Hepatocyte (in vitro differentiated cells): ENCODE results near the gene ULK1. TPM values are rescaled to one million over a fixed set of nuclear protein-coding genes. Genes with fewer than 3 reads are reported as not detected.

Experiments
- DNase-seq: peaks from one replicate; pipeline ENCODE4 v3.0.0-alpha.2; 2016; ENCODE audit warnings: low spot score
- H2AFZ ChIP-seq: fragments of 200-600 bp; sonication (generic); 2 replicates; pipeline ENCODE4 v1.6.0; 2016; ENCODE audit warnings: antibody characterized with exemption, mild to moderate bottlenecking
- H3K27ac ChIP-seq: fragments of 200-600 bp; sonication (generic); 2 replicates; pipeline ENCODE4 v1.5.1; 2016; ENCODE audit warnings: mild to moderate bottlenecking
- H3K27me3 ChIP-seq: fragments of 200-600 bp; sonication (generic); 2 replicates; pipeline ENCODE4 v1.6.1; 2016
- H3K36me3 ChIP-seq: fragments of 200-600 bp; sonication (generic); replicated peaks from 2 replicates; pipeline ENCODE4 v1.5.1; 2016; ENCODE audit warnings: low read depth; ENCODE audit not compliant: insufficient read depth
- H3K4me1 ChIP-seq: fragments of 200-600 bp; sonication (generic); 2 replicates; pipeline ENCODE4 v1.5.1; 2016; ENCODE audit warnings: mild to moderate bottlenecking, moderate library complexity; ENCODE audit not compliant: insufficient read depth
- H3K4me2 ChIP-seq: fragments of 200-600 bp; sonication (generic); 2 replicates; pipeline ENCODE4 v1.6.0; 2016
- H3K4me3 ChIP-seq: fragments of 200-600 bp; sonication (generic); 2 replicates; pipeline ENCODE4 v1.5.1; 2016; ENCODE audit warnings: mild to moderate bottlenecking
- H3K79me2 ChIP-seq: fragments of 200-600 bp; sonication (generic); 2 replicates; pipeline ENCODE4 v1.6.0; 2017; ENCODE audit warnings: mild to moderate bottlenecking
- H3K9me2 ChIP-seq: fragments of 200-600 bp; sonication (generic); replicated peaks from 2 replicates; pipeline ENCODE4 v1.6.0; 2017; ENCODE audit warnings: mild to moderate bottlenecking; ENCODE audit not compliant: insufficient read depth
- H3K9me3 ChIP-seq: fragments of 200-600 bp; sonication (generic); 2 replicates; pipeline ENCODE4 v1.5.1; 2016; ENCODE audit warnings: low read depth, mild to moderate bottlenecking
- H4K20me1 ChIP-seq: fragments of 200-600 bp; sonication (generic); 2 replicates; pipeline ENCODE4 v1.6.0; 2016; ENCODE audit warnings: mild to moderate bottlenecking; ENCODE audit not compliant: insufficient read depth, poor library complexity, severe bottlenecking
- CTCF ChIP-seq: fragments of 200-600 bp; sonication (generic); IDR thresholded peaks from 2 replicates; pipeline ENCODE4 v1.5.1; 2016; ENCODE audit warnings: antibody characterized with exemption, mild to moderate bottlenecking; ENCODE audit not compliant: poor library complexity
- EZH2 ChIP-seq: fragments of 200-600 bp; sonication (generic); IDR thresholded peaks from 2 replicates; pipeline ENCODE4 v1.6.1; 2016; ENCODE audit warnings: antibody characterized with exemption, mild to moderate bottlenecking, borderline replicate concordance
- EZH2phosphoT487 ChIP-seq: fragments of 200-600 bp; sonication (generic); IDR thresholded peaks from one replicate; pipeline ENCODE4 v1.6.1; 2018; ENCODE audit warnings: antibody characterized with exemption, mild to moderate bottlenecking, low read depth, moderate library complexity; ENCODE audit not compliant: unreplicated experiment, severe bottlenecking
- WGBS: methylation state at CpG from one replicate; pipeline ENCODE4 v1.1.6; 2016; ENCODE audit warnings: low lambda C conversion rate; ENCODE audit errors: missing lambda C conversion rate; 5-methylcytosine and 5-hydroxymethylcytosine counted together
- polyA plus RNA-seq: library from polyadenylated mRNA; unstranded; fragments of >200 nt; fragmentation: Nextera tagmentation; extraction: Ambion mirVana; gene quantifications from 2 replicates; pipeline ENCODE4 v1.2.1, GENCODE V29; 2016
- total RNA-seq: library from RNA; depleted of rRNA; stranded (reverse); fragments of >200 nt; gene quantifications from 2 replicates; pipeline ENCODE4 v1.2.3, GENCODE V29; 2014

Gene ULK1
- total and polyA plus RNA-seq, 2 experiments from 2014 or later = 9.4 to 11.0 TPM

GRCh38 chr12:131914179-131914702 is 19.8 kb downstream of the ULK1 start:
- no peak for DNase-seq
- H3K36me3 ChIP-seq = no peaks in the 10 kb centered on the region
- no peak overlapping the region for H3K27ac ChIP-seq
- H3K4me2 ChIP-seq = no peak overlapping the region
- H4K20me1 ChIP-seq = peaks cover 4% of the 10 kb centered on the region
- no peaks in the 10 kb centered on the region for H3K9me3 ChIP-seq
- whole genome bisulfite sequencing = 97% methylated on average over 14 of the region's 14 CpGs
- no peak overlapping the region for H2AFZ ChIP-seq
- no peaks in the 10 kb centered on the region for H3K4me1 ChIP-seq
- no peaks in the 10 kb centered on the region for H3K9me2 ChIP-seq
- no peaks in the 10 kb centered on the region for H3K27me3 ChIP-seq
- H3K4me3 ChIP-seq = no peak overlapping the region
- TF ChIP-seq EZH2 = no peak
- TF ChIP-seq EZH2phosphoT487 = no peak
- TF ChIP-seq CTCF = no peak
- H3K79me2 ChIP-seq = no peaks in the 10 kb centered on the region

- Histone ChIP-seq H3K9me2 (no peaks in the 10 kb centered on the region), H3K36me3 (no peaks in the 10 kb centered on the region), H3K4me3 (no peak overlapping the region), H3K4me2 (no peak overlapping the region), H3K9me3 (no peaks in the 10 kb centered on the region), H3K27ac (no peak overlapping the region), H3K4me1 (no peaks in the 10 kb centered on the region), H2AFZ (no peak overlapping the region), H3K27me3 (no peaks in the 10 kb centered on the region), H3K79me2 (no peaks in the 10 kb centered on the region), H4K20me1 (peaks cover 4% of the 10 kb centered on the region)
- TF ChIP-seq EZH2 (no peak), CTCF (no peak), EZH2phosphoT487 (no peak)
- 98% methylated on average over 20 of the region's 20 CpGs for WGBS
- DNase-seq = no peak
Measured at GRCh38 chr12:131915000-131915689, 20.7 kb downstream of the ULK1 start.

GRCh38 chr12:131915823-131916222 is 21.4 kb downstream of the ULK1 start:
- TF ChIP-seq EZH2 (no peak), CTCF (no peak), EZH2phosphoT487 (no peak)
- H3K9me2 ChIP-seq = no peaks in the 10 kb centered on the region
- no peak overlapping the region for H3K4me2 ChIP-seq
- peaks cover 4% of the 10 kb centered on the region for H4K20me1 ChIP-seq
- H3K9me3 ChIP-seq = no peaks in the 10 kb centered on the region
- H2AFZ ChIP-seq = no peak overlapping the region
- no peaks in the 10 kb centered on the region for H3K27me3 ChIP-seq
- no peak overlapping the region for H3K27ac ChIP-seq
- no peaks in the 10 kb centered on the region for H3K4me1 ChIP-seq
- no peak overlapping the region for H3K4me3 ChIP-seq
- H3K79me2 ChIP-seq = no peaks in the 10 kb centered on the region
- no peaks in the 10 kb centered on the region for H3K36me3 ChIP-seq
- DNase-seq = no peak
- 100% methylated on average over 8 of the region's 21 CpGs for WGBS
